Measurements from ENCODE around the gene GRK4.
"Not testable (repeated sequence)": the region's sequence is repeated elsewhere in the genome, so short reads cannot be mapped to it uniquely, and the experiment has no call there.

The GRK4 gene

GRCh38 chr4:2942532-2943363 lies 20.6 kb upstream of the GRK4 start:
- no peak for DNase-seq

GRCh38 chr4:2943364-2944090 lies 19.8 kb upstream of the GRK4 start:
- DNase-seq, result no peak

DNA sequence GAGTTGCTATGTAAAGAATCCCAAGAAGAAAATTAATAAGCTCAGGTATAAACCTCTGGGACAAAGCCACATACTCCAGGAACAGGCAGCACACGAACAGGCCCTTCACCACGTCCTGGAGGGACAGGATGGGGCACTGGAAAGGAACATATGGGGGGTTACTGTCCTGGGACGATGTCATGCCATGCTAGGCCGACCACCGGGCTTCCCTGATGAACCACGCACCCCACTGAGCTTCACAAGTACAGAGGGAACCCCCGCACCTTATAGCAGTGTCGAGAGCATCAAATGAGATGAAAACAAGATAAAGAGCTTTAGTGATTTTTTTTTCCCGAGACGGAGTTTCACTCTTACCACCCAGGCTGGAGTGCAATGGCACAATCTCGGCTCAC lies 19.3 kb upstream of the GRK4 start:
- DNase-seq, result no peak

- DNase-seq, result no peak
Measured at GRCh38 chr4:2944586-2945526, 18.5 kb upstream of the GRK4 start.

DNA sequence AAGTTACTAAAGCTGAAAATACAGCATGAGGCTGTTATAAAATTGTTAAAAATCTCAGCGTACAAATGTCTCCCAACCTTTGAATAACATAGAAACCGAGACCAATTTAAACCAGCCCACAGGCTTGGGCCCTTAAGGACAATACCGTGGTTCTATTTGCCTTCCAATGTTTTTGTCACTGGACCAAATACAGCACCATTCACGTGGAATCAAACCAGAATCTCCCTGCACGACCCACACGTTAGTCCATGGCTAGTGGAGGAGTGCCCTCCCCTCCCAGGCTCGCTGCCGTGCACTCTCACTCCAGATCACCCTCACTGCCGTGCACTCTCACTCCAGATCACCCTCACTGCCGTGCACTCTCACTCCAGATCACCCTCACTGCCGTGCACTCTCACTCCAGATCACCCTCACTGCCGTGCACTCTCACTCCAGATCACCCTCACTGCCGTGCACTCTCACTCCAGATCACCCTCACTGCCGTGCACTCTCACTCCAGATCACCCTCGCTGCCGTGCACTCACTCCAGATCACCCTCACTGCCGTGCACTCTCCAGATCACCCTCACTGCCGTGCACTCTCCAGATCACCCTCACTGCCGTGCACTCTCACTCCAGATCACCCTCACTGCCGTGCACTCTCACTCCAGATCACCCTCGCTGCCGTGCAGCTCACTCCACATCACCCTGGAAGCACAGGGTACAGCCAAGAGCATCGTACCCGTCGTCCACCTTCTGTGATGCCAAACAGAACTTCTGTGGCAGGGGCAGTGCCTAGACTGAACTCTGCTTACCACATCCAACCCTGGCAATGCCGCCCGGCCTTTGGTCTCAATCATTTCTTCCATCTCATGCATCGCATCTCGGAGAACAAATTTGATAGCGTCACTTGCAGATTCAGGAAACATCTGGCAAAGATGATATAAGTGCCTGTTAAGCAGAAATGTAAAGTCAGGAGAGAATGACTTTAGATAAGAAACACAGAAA lies 17.5 kb upstream of the GRK4 start:
- not testable (repeated sequence) for DNase-seq

DNA sequence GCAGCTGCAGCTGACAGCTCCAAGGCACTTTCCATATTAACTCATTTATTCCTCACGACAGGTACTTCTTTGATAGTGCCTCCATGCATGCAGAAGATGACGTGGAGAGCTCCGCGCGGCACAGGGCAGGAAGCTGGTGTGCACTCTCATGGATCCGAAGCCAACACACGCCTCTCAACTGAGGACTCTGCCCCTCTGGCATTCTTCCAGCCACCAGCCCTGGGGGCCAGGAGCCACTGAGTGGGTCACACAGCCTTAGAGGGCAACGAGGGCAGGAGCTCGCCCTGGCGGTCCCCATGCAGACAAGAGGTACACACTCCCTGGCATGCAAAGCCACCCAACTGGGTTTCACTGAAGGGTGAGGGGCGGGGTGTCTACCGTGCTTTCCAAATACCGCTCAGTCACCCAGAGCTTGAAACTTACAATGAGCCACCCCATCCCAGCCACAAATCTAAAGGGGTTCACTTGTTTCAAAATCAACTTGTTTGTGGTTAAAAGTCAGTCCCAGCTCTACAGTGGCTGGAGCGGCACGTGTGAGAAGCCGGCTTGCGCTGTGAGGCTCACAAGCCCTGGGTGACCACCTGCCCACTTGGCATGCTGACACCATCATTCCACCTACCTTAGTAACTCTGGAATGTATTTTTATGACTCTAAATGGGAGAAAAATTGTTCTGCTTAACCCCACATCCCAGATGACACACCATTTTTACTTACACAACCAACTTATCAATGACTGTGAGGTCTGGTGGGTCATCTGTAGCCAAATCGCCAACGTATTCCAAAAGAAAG lies 16.4 kb upstream of the GRK4 start:
- DNase-seq, result no peak

- no peak for DNase-seq
Measured at GRCh38 chr4:2947926-2948325, 15.4 kb upstream of the GRK4 start.

GRCh38 chr4:2948895-2949781 lies 14.2 kb upstream of the GRK4 start:
- DNase-seq, result no peak

- DNase-seq, result no peak
Measured at GRCh38 chr4:2949782-2950125, 13.6 kb upstream of the GRK4 start.

DNA sequence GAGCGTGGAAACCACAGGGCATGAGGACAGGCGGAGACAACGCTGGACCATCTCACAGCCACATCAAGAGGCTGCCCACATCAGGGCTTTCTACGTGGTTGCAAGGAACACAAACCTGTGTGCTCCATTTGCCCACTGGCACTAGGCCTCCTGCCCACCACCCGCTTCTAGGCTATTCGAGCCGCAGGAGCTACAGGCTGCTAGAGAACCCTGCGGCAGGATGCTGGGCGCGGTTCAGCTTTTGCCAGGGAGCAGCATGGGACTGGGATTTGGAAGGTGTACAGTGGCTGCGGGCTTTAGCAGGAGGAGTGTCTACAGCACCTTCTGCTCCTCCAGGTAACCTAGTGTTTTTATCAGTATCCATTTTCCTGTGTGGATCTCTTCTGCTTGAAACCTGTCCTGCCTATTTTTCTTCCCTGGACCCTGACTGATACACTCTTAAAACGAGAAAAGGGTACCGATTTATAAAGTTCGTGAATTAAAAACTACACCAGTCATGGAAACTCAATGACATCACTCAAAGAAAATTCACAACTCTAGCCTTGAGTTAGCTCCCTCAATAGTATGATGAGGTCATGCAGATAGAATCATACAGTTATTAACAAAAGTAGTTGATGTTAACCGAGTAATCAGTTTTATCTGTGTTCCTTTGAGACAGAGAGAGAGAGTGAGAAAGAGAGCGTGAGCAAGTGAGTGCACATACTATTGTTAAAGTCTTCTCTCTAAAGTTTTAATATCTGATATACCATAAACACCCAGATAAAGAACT lies 13.0 kb upstream of the GRK4 start:
- DNase-seq, result no peak

DNA sequence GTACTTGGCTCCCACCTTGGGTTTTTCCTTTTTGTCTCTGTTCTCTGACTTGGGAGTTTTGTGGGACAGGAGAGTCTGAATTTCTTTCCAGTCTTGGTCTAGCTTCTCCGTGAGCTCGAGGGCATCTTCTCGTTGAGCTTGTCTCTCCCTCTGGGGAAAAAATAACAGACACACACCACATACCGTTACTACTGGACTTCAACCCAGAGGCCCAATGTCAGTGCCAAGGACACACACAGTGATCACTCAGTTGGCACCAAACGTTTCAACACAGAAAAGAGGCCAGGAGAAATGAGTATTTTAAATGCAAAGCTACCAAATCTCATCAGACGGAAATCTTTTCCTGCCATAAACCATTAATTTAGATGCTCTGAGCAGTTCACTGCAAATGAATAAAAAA lies 9.9 kb upstream of the GRK4 start:
- DNase-seq, result no peak

GRCh38 chr4:2954358-2955185 lies 8.8 kb upstream of the GRK4 start:
- no peak for DNase-seq

DNA sequence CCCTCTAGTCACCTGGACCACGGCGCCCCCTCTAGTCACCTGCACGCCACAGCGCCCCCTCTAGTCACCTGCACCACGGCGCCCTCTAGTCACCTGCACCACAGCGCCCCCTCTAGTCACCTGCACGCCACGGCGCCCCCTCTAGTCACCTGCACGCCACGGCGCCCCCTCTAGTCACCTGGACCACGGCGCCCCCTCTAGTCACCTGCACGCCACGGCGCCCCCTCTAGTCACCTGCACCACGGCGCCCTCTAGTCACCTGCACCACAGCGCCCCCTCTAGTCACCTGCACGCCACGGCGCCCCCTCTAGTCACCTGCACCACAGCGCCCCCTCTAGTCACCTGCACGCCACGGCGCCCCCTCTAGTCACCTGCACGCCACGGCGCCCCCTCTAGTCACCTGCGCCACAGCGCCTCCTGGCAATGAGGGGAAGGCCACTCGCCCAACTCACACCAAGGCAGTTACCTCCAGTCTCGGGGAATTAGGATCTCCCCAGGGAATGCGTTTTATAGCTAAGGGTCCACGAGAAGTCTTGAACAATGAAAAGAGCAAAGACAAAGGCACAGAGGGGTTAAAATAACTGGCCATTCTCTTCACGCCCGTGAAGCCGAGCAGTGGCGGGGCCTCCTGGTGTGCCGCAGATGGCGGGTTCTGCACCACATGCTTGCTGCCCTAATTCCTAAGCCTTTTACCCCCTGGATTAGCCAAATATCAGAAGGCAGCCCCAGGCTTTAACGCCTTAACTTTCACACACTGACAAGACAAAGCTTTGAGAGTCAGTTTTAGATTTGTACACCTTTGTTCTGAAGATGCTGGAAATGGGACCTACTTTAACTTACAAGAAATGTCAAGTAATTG lies 8.0 kb upstream of the GRK4 start:
- DNase-seq, result not testable (repeated sequence)

DNA sequence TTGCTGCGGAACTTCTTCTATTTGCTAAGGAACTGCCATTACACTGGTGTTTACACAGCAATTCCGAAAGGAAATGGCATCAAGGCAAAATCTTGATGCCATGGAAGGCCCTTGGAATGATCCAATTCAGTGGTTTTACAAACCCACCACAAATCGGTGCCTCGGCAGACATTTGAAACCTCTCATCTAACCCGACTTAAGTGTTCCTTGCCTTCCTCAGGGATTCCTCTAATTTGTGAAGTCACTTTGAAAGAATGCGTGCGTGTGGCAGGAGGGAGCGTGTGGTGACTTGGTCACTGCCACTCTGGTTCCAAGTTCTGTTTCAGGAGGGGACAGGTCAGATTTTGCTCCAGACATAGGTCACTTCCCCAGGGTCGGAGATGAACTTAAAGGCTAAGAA lies 4.9 kb upstream of the GRK4 start:
- no peak for DNase-seq

GRCh38 chr4:2960450-2960849 lies 2.9 kb upstream of the GRK4 start:
- not testable (repeated sequence) for DNase-seq

GRCh38 chr4:2961421-2961810 lies 2.0 kb upstream of the GRK4 start:
- no peak for DNase-seq

GRCh38 chr4:2961811-2962441 lies 1.4 kb upstream of the GRK4 start:
- no peak for DNase-seq

All from NCI-H2029 (cell line).